ENCODE results near the gene PDCD4.

PDCD4 gene

DNA sequence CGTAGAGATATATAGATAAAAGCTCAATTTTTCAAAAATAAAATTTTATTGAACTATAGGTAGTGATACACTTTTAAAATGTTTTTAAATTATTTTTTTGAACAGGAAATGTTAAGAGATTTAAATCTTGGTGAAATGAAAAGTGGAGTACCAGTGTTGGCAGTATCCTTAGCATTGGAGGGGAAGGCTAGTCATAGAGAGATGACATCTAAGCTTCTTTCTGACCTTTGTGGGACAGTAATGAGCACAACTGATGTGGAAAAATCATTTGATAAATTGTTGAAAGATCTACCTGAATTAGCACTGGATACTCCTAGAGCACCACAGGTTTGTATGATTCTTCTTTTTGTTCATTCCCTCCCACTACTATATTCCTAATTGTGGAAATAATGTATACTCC lies 15.8 kb downstream of the PDCD4 start:
- WGBS, result no CpG with 5 or more reads among the region's 1 CpG
- no peak overlapping the region for H3K4me3 ChIP-seq (ENCODE audit: insufficient read depth in 1 of 2, low read depth in 1 of 2, low read length in 2 of 2)

GRCh38 chr10:110892602-110893288 lies 21.0 kb downstream of the PDCD4 start:
- no peak overlapping the region for H3K4ac ChIP-seq (ENCODE audit: low read depth in 1 of 2, low read length in 2 of 2)
- H3K14ac ChIP-seq (ENCODE audit: low read length in 2 of 2), result no peak overlapping the region
- no peaks in the 10 kb centered on the region for H3K9me3 ChIP-seq (ENCODE audit: control insufficient read depth, low read length)
- no peak overlapping the region for H3K18ac ChIP-seq (ENCODE audit: low read depth in 1 of 2, low read length in 2 of 2)
- H4K8ac ChIP-seq (ENCODE audit: low read length), result no peak overlapping the region
- WGBS, result 100% methylated on average over 1 of the region's 3 CpGs
- H2AK5ac ChIP-seq (ENCODE audit: low read length, severe bottlenecking), result no peak overlapping the region
- no peak overlapping the region for H3K9ac ChIP-seq (ENCODE audit: low read length)
- H3K27ac ChIP-seq (ENCODE audit: low read length, poor library complexity, severe bottlenecking), result no peak overlapping the region
- peaks cover 0 to 96% of the 10 kb centered on the region in 2 experiments for H3K36me3 ChIP-seq (ENCODE audit: control insufficient read depth in 1 of 2, insufficient read depth in 2 of 2, low read depth in 1 of 2, low read length in 2 of 2)
- no peak overlapping the region for H3K4me3 ChIP-seq (ENCODE audit: insufficient read depth in 1 of 2, low read depth in 1 of 2, low read length in 2 of 2)
- H3K4me2 ChIP-seq (ENCODE audit: low read length, poor library complexity, severe bottlenecking), result no peak overlapping the region
- no peaks in the 10 kb centered on the region for H3K4me1 ChIP-seq (ENCODE audit: control insufficient read depth, insufficient read depth, low read depth, low read length)
- H4K91ac ChIP-seq (ENCODE audit: low read length), result no peak overlapping the region
- peaks cover 5% of the 10 kb centered on the region for H3K79me1 ChIP-seq (replicated peaks; ENCODE audit: low read length, poor library complexity, severe bottlenecking)
- H2AFZ ChIP-seq (ENCODE audit: low read depth, low read length), result no peak overlapping the region
- no peak overlapping the region for H2BK15ac ChIP-seq (ENCODE audit: low read depth, poor library complexity, severe bottlenecking)
- H2BK120ac ChIP-seq (ENCODE audit: low read depth, low read length), result no peak overlapping the region
- no peak overlapping the region for H3K23ac ChIP-seq (ENCODE audit: low read length in 2 of 2)
- H2BK12ac ChIP-seq (ENCODE audit: low read length in 2 of 2), result no peak overlapping the region
- DNase-seq, result no peak
- H3K27me3 ChIP-seq (ENCODE audit: control insufficient read depth in 1 of 2, insufficient read depth in 1 of 2, low read length in 2 of 2), result no peaks in the 10 kb centered on the region
- no peak overlapping the region for H2BK5ac ChIP-seq (ENCODE audit: low read depth, low read length, poor library complexity, severe bottlenecking)

More for the DNA sequence above, 15.8 kb downstream of the PDCD4 start:
- DNase-seq, result no peak
- Histone ChIP-seq H4K91ac (ENCODE audit: low read length) (no peak overlapping the region), H2BK5ac (ENCODE audit: low read depth, low read length, poor library complexity, severe bottlenecking) (no peak overlapping the region), H3K36me3 (ENCODE audit: control insufficient read depth in 1 of 2, insufficient read depth in 2 of 2, low read depth in 1 of 2, low read length in 2 of 2) (peaks cover 0 to 98% of the 10 kb centered on the region in 2 experiments), H2BK15ac (ENCODE audit: low read depth, poor library complexity, severe bottlenecking) (no peak overlapping the region), H3K79me1 (replicated peaks; ENCODE audit: low read length, poor library complexity, severe bottlenecking) (no peaks in the 10 kb centered on the region), H3K18ac (ENCODE audit: low read depth in 1 of 2, low read length in 2 of 2) (no peak overlapping the region), H3K9me3 (ENCODE audit: control insufficient read depth, low read length) (no peaks in the 10 kb centered on the region), H3K4me2 (ENCODE audit: low read length, poor library complexity, severe bottlenecking) (no peak overlapping the region), H2BK120ac (ENCODE audit: low read depth, low read length) (no peak overlapping the region), H3K9ac (ENCODE audit: low read length) (no peak overlapping the region), H3K4ac (ENCODE audit: low read depth in 1 of 2, low read length in 2 of 2) (no peak overlapping the region), H2BK12ac (ENCODE audit: low read length in 2 of 2) (no peak overlapping the region), H3K27me3 (ENCODE audit: control insufficient read depth in 1 of 2, insufficient read depth in 1 of 2, low read length in 2 of 2) (no peaks in the 10 kb centered on the region), H3K23ac (ENCODE audit: low read length in 2 of 2) (no peak overlapping the region), H3K4me1 (ENCODE audit: control insufficient read depth, insufficient read depth, low read depth, low read length) (peaks cover 2% of the 10 kb centered on the region), H3K14ac (ENCODE audit: low read length in 2 of 2) (no peak overlapping the region), H4K8ac (ENCODE audit: low read length) (no peak overlapping the region), H2AFZ (ENCODE audit: low read depth, low read length) (no peak overlapping the region), H3K27ac (ENCODE audit: low read length, poor library complexity, severe bottlenecking) (no peak overlapping the region), H2AK5ac (ENCODE audit: low read length, severe bottlenecking) (no peak overlapping the region)

DNA sequence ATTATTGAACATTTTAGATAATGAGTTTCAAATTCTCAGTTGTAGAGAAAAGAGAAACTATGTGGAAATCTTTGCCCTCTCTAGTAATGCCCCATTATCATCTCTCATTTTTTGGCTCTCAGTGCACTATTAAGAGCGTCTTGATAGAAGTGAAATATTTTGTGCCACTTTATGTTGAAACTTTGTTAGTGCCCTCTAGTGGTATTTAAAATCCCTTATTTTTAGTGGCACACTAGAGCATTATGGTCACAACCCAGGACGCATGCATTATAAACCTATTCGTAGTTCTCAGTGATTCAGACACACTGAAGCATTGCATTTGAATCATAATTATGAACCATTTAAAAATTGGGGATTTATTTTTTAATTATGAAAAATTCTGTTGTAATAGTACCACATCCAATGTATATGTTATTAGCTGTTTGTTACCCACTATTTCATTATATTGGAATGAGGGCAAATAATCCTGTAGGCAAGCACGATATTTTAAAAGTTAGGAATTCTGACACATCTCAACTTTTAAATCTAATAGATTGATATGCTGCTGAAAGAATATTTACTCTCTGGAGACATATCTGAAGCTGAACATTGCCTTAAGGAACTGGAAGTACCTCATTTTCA lies 21.9 kb downstream of the PDCD4 start:
- no peak overlapping the region for H4K91ac ChIP-seq (ENCODE audit: low read length)
- no peak overlapping the region for H3K4me2 ChIP-seq (ENCODE audit: low read length, poor library complexity, severe bottlenecking)
- H4K8ac ChIP-seq (ENCODE audit: low read length), result no peak overlapping the region
- H3K9me3 ChIP-seq (ENCODE audit: control insufficient read depth, low read length), result no peaks in the 10 kb centered on the region
- no peak overlapping the region for H2AFZ ChIP-seq (ENCODE audit: low read depth, low read length)
- H3K36me3 ChIP-seq (ENCODE audit: control insufficient read depth in 1 of 2, insufficient read depth in 2 of 2, low read depth in 1 of 2, low read length in 2 of 2), result peaks cover 0 to 96% of the 10 kb centered on the region in 2 experiments
- H3K4me1 ChIP-seq (ENCODE audit: control insufficient read depth, insufficient read depth, low read depth, low read length), result no peaks in the 10 kb centered on the region
- peaks cover 5% of the 10 kb centered on the region for H3K79me1 ChIP-seq (replicated peaks; ENCODE audit: low read length, poor library complexity, severe bottlenecking)
- no peak overlapping the region for H3K27ac ChIP-seq (ENCODE audit: low read length, poor library complexity, severe bottlenecking)
- no peaks in the 10 kb centered on the region for H3K27me3 ChIP-seq (ENCODE audit: control insufficient read depth in 1 of 2, insufficient read depth in 1 of 2, low read length in 2 of 2)
- DNase-seq, result peak; percentile 57
- no peak overlapping the region for H3K4ac ChIP-seq (ENCODE audit: low read depth in 1 of 2, low read length in 2 of 2)
- no peak overlapping the region for H3K14ac ChIP-seq (ENCODE audit: low read length in 2 of 2)
- WGBS, result no CpG with 5 or more reads among the region's 4 CpGs
- H3K9ac ChIP-seq (ENCODE audit: low read length), result no peak overlapping the region
- H2AK5ac ChIP-seq (ENCODE audit: low read length, severe bottlenecking), result no peak overlapping the region
- no peak overlapping the region for H2BK12ac ChIP-seq (ENCODE audit: low read length in 2 of 2)
- H2BK5ac ChIP-seq (ENCODE audit: low read depth, low read length, poor library complexity, severe bottlenecking), result no peak overlapping the region
- H2BK120ac ChIP-seq (ENCODE audit: low read depth, low read length), result no peak overlapping the region
- no peak overlapping the region for H3K23ac ChIP-seq (ENCODE audit: low read length in 2 of 2)
- no peak overlapping the region for H2BK15ac ChIP-seq (ENCODE audit: low read depth, poor library complexity, severe bottlenecking)
- H3K4me3 ChIP-seq (ENCODE audit: insufficient read depth in 1 of 2, low read depth in 1 of 2, low read length in 2 of 2), result no peak overlapping the region
- no peak overlapping the region for H3K18ac ChIP-seq (ENCODE audit: low read depth in 1 of 2, low read length in 2 of 2)

DNA sequence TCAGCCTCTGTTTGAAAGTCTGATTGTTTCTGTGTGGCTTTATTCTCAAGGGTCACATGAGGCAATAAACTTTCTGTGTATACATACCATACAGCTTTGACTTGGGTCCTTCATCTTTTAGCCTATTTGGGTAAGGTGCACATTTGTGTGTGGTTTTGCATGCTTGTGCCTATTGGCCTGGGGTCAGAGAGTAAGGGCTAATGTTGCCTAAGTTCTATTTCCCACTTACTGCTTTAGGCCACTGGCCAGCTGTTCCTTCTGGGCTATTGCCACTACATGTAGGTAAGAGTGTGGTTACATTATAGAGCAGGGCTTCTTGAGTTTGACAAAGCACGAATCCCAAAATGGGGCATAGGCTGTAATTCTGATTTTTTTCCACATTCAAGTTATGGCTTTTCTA lies 25.5 kb downstream of the PDCD4 start:
- Histone ChIP-seq H3K9ac (ENCODE audit: low read length) (no peak overlapping the region), H2AFZ (ENCODE audit: low read depth, low read length) (no peak overlapping the region), H3K4me2 (ENCODE audit: low read length, poor library complexity, severe bottlenecking) (no peak overlapping the region), H3K14ac (ENCODE audit: low read length in 2 of 2) (no peak overlapping the region), H4K8ac (ENCODE audit: low read length) (no peak overlapping the region), H3K4me3 (ENCODE audit: insufficient read depth in 1 of 2, low read depth in 1 of 2, low read length in 2 of 2) (no peak overlapping the region), H4K91ac (ENCODE audit: low read length) (no peak overlapping the region), H3K4me1 (ENCODE audit: control insufficient read depth, insufficient read depth, low read depth, low read length) (no peaks in the 10 kb centered on the region), H3K18ac (ENCODE audit: low read depth in 1 of 2, low read length in 2 of 2) (no peak overlapping the region), H3K27ac (ENCODE audit: low read length, poor library complexity, severe bottlenecking) (no peak overlapping the region), H3K27me3 (ENCODE audit: control insufficient read depth in 1 of 2, insufficient read depth in 1 of 2, low read length in 2 of 2) (no peaks in the 10 kb centered on the region), H3K4ac (ENCODE audit: low read depth in 1 of 2, low read length in 2 of 2) (no peak overlapping the region), H2BK15ac (ENCODE audit: low read depth, poor library complexity, severe bottlenecking) (no peak overlapping the region), H3K79me1 (replicated peaks; ENCODE audit: low read length, poor library complexity, severe bottlenecking) (peaks cover 5% of the 10 kb centered on the region), H2BK12ac (ENCODE audit: low read length in 2 of 2) (no peak overlapping the region), H3K23ac (ENCODE audit: low read length in 2 of 2) (no peak overlapping the region), H2BK120ac (ENCODE audit: low read depth, low read length) (no peak overlapping the region), H3K9me3 (ENCODE audit: control insufficient read depth, low read length) (no peaks in the 10 kb centered on the region), H2AK5ac (ENCODE audit: low read length, severe bottlenecking) (no peak overlapping the region), H3K36me3 (ENCODE audit: control insufficient read depth in 1 of 2, insufficient read depth in 2 of 2, low read depth in 1 of 2, low read length in 2 of 2) (peaks cover 3 to 97% of the 10 kb centered on the region in 2 experiments), H2BK5ac (ENCODE audit: low read depth, low read length, poor library complexity, severe bottlenecking) (no peak overlapping the region)
- no peak for DNase-seq
- no CpG with 5 or more reads among the region's 1 CpG for WGBS

Measured in mesenchymal stem cell (in vitro differentiated cells and primary cell).